ENCODE measurements around the gene GMPR2. TPM values are rescaled to one million over a fixed set of nuclear protein-coding genes. Genes with fewer than 3 reads are reported as not detected.

The GMPR2 gene
- total and polyA plus RNA-seq, 2 of the 4 experiments (the other 2 are of a cell fraction): 63.7 to 92.5 TPM

- TF ChIP-seq BHLHE40 (IDR thresholded peaks at IDR 0.05; ENCODE audit: low read depth, low read length): no peak
These were observed 33.9 kb downstream of the GMPR2 start (continued) for GRCh38 chr14:24266344-24267244.

DNA sequence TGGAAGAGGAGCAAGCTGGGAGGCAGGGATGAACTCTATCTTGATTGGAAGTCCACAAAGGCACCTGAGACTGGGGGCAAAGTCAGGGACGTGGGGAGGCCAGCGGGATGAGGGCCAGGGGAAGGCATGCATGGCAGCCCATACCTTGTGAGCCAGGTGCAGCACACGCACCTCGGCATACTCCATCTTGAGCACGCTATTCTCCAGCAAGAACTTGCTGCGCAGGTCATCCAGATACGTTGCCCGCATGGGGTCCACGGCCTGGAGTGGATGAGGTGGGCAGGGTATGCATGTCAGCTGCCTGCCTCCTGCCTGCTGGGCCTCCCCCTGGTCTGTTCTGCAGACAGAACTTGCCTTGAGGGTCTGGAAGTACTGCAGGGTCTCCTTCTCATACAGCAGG, 34.8 kb downstream of the GMPR2 start:
- no peak overlapping the region for H2AFZ ChIP-seq (replicated peaks; ENCODE audit: low read length, poor library complexity)
- peaks cover 8 to 18% of the 10 kb centered on the region in 2 experiments for H3K79me1 ChIP-seq (ENCODE audit: low read depth in 1 of 2, low read length in 2 of 2)
- ChIA-PET CTCF (no interaction called here), POLR2A (ENCODE audit: unreplicated experiment) (no interaction called here)
- no peak overlapping the region for H3K14ac ChIP-seq (replicated peaks; ENCODE audit: low read depth, low read length)
- intact Hi-C loops (cut with micrococcal nuclease): no loop called here
- DNase-seq (no peak), ATAC-seq (ENCODE audit: low read depth) (no peak)
- no peak overlapping the region for H4K8ac ChIP-seq (ENCODE audit: low read depth in 2 of 2, low read length in 2 of 2)
- H3K9me1 ChIP-seq (ENCODE audit: insufficient read depth, low read length): peaks cover 5% of the 10 kb centered on the region; the same call in 1 of the 2 replicates
- no peak overlapping the region for H3K27ac ChIP-seq (ENCODE audit: insufficient read depth, low read length)
- no peak overlapping the region for H2BK20ac ChIP-seq (ENCODE audit: low read depth, low read length)
- no peaks in the 10 kb centered on the region for H4K20me1 ChIP-seq (ENCODE audit: insufficient read depth, low read length)
- in situ Hi-C loops (cut with MboI; ENCODE audit: low sequenced_read_pairs): no loop called here
- H3K9ac ChIP-seq (ENCODE audit: low read depth, low read length): no peak overlapping the region
- no peak overlapping the region for H3K4me3 ChIP-seq (ENCODE audit: insufficient read depth, low read depth, low read length)
- no peaks in the 10 kb centered on the region for H3K27me3 ChIP-seq (ENCODE audit: control insufficient read depth, insufficient read depth, low read length)
- H3K18ac ChIP-seq (ENCODE audit: low read depth, low read length): no peak overlapping the region
- peaks cover 5% of the 10 kb centered on the region; the same call in 1 of the 2 replicates for H3K4me1 ChIP-seq (ENCODE audit: control insufficient read depth, insufficient read depth, low read length)
- no peak overlapping the region for H2BK15ac ChIP-seq (ENCODE audit: low read depth, low read length)
- H2AK9ac ChIP-seq (replicated peaks; ENCODE audit: low read depth, low read length, poor library complexity): no peak overlapping the region
- no peak overlapping the region for H4K91ac ChIP-seq (ENCODE audit: insufficient read depth, low read depth, low read length)
- no peak overlapping the region for H3K56ac ChIP-seq (ENCODE audit: extremely low read depth, insufficient read depth, low read length)
- no TSS peak for BruUV-seq (replicated peaks)
- WGBS, 2 experiments (ENCODE audit: extremely low coverage in 2 of 2, insufficient read length in 1 of 2): 81% methylated on average over 5 of the region's 9 CpGs; no CpG with 5 or more reads in 1 of the 2 experiments
- peaks cover 29% of the 10 kb centered on the region for H3K36me3 ChIP-seq (ENCODE audit: control insufficient read depth, insufficient read depth, low read length)
- dilution Hi-C loops (cut with HindIII; ENCODE audit: low sequenced_read_pairs, unreplicated experiment): no loop called here
- H3K4ac ChIP-seq (ENCODE audit: low read depth, low read length): no peak overlapping the region
- H3K9me3 ChIP-seq (ENCODE audit: control insufficient read depth, insufficient read depth, low read length): no peaks in the 10 kb centered on the region
- H3K4me2 ChIP-seq (ENCODE audit: low read depth, low read length): no peak overlapping the region
- H2BK120ac ChIP-seq (ENCODE audit: low read depth, low read length): no peak overlapping the region
- no peak overlapping the region for H2BK5ac ChIP-seq (ENCODE audit: low read depth, low read length, poor library complexity, severe bottlenecking)
- H2AK5ac ChIP-seq (ENCODE audit: low read depth, low read length): no peak overlapping the region
- H3K23ac ChIP-seq (ENCODE audit: low read depth, low read length): no peak overlapping the region
- no peak overlapping the region for H4K5ac ChIP-seq (ENCODE audit: low read depth, low read length)
- no peak for TF ChIP-seq BHLHE40 (IDR thresholded peaks at IDR 0.05; ENCODE audit: low read depth, low read length)
- TF ChIP-seq RFX5 (IDR thresholded peaks at IDR 0.05; ENCODE audit: low read depth, low read length): no peak
- TF ChIP-seq CEBPB (IDR thresholded peaks at IDR 0.05; ENCODE audit: low read depth, low read length): no peak
- no peak for TF ChIP-seq MAZ (IDR thresholded peaks at IDR 0.05; ENCODE audit: borderline replicate concordance, low read depth, low read length)
- no peak for TF ChIP-seq NFE2L2 (IDR thresholded peaks at IDR 0.05; ENCODE audit: low read depth, low read length)
- TF ChIP-seq MAFK (IDR thresholded peaks at IDR 0.05; ENCODE audit: low read depth, low read length): no peak
- no peak for TF ChIP-seq RCOR1 (IDR thresholded peaks at IDR 0.05; ENCODE audit: insufficient replicate concordance, low read length)
- no peak for TF ChIP-seq CTCF (conservative IDR thresholded peaks at IDR 0.05; ENCODE audit: low read depth, low read length)
- TF ChIP-seq MXI1 (IDR thresholded peaks at IDR 0.05; ENCODE audit: borderline replicate concordance, low read depth, low read length): no peak
- TF ChIP-seq CHD1 (IDR thresholded peaks at IDR 0.05; ENCODE audit: low read depth, low read length): no peak
- TF ChIP-seq POLR2A (IDR thresholded peaks at IDR 0.05; ENCODE audit: low read depth, low read length): no peak
- TF ChIP-seq USF2 (IDR thresholded peaks at IDR 0.05; ENCODE audit: low read depth, low read length): no peak
- no peak for TF ChIP-seq SMC3 (IDR thresholded peaks at IDR 0.05; ENCODE audit: low read depth, low read length)
- no peak for TF ChIP-seq FOS (IDR thresholded peaks at IDR 0.05; ENCODE audit: low read depth, low read length)
- TF ChIP-seq RAD21 (IDR thresholded peaks at IDR 0.05; ENCODE audit: low read length): no peak

All from IMR-90 (cell line).